ENCODE measurements around the gene NFATC4.

Gene NFATC4

DNA sequence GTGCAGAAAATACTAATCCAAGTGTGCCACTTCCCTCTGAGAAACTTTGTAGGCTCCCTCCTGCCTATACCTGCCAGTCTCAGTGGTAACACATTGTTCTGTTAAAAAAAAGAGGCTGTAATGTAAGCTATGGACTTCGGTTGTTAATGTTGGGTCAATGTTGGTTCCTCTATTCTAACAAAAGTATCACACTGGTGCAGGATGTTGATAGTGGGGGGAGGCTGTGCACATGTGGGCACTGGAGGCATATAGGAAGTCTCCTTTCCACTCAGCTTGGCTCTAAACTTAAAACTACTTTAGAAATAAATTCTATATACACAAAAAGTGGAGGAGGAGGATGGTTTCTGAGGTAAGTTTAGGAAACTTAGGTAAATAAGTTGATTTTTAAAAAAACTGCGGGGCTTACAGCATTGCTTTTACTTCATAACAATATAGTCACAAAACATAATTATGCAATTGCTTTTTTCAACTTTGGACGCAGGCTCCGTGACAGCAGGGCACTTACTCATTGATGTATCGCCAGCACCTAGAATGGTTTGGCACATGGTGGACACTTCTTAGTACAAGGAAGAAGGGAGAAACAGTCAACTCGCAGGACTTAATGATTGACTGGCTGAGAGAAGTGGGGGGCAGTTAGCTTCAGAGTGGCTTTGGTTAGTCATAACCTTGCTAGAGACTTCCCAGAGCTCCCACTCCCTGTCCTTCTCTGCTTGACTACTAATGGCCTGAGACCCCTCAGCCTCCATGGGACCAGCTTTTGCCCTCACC lies 22.9 kb downstream of the NFATC4 start:
- Histone ChIP-seq H3K9ac (ENCODE audit: low read length) (no peak overlapping the region), H3K4me1 (ENCODE audit: control insufficient read depth, insufficient read depth, low read length) (peaks cover 17% of the 10 kb centered on the region), H3K9me3 (ENCODE audit: control insufficient read depth, insufficient read depth, low read depth, low read length) (no peaks in the 10 kb centered on the region), H3K27me3 (ENCODE audit: control insufficient read depth, insufficient read depth, low read length) (0 out of 2 replicates have a peak, but pooled peaks cover 4% of the 10 kb centered on the region), H3K27ac (ENCODE audit: low read depth, low read length) (no peak overlapping the region), H3K36me3 (ENCODE audit: control insufficient read depth, insufficient read depth, low read length) (no peaks in the 10 kb centered on the region), H3K4me3 (ENCODE audit: low read depth, low read length) (no peak overlapping the region)

DNA sequence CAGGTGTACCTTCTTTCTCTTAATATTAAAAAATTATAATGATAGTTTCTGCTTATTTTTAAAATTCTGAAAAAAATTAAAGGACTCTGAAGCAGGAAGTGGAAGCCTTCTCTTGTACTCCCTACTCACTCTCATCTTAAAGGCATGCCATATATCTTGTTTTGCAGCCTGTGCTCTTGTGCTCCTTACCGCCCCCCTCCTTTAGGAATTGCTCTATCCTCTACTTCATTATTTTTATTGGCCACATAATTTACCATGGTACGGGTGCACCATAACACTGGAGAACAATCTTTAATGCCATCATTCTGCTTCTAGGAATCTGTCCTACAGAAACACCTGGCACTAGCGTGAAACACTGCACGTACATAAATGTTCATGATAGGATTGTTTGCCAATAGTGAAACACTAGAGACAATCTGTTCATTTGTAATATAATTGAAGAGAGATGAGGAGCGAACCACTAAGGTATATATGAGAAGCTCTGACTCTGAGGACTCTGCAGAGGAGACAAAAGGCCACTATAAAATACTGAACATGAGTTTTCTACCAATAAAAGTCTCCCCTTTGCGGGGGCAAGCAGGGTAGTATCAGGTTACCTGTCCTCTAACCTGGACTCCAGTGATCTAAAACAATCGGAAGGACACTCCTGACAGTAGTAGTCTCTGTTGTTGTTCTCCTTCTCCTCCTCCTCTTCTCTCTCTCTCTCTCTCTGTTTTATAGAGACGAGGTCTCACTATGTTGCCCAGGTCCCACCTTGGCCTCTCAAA lies 24.5 kb downstream of the NFATC4 start:
- H3K9ac ChIP-seq (ENCODE audit: low read length), result no peak overlapping the region
- H3K27me3 ChIP-seq (ENCODE audit: control insufficient read depth, insufficient read depth, low read length), result 0 out of 2 replicates have a peak, but pooled peaks cover 4% of the 10 kb centered on the region
- no peak overlapping the region for H3K27ac ChIP-seq (ENCODE audit: low read depth, low read length)
- no peaks in the 10 kb centered on the region for H3K9me3 ChIP-seq (ENCODE audit: control insufficient read depth, insufficient read depth, low read depth, low read length)
- peaks cover 20% of the 10 kb centered on the region for H3K4me1 ChIP-seq (ENCODE audit: control insufficient read depth, insufficient read depth, low read length)
- no peak overlapping the region for H3K4me3 ChIP-seq (ENCODE audit: low read depth, low read length)
- H3K36me3 ChIP-seq (ENCODE audit: control insufficient read depth, insufficient read depth, low read length), result no peaks in the 10 kb centered on the region

DNA sequence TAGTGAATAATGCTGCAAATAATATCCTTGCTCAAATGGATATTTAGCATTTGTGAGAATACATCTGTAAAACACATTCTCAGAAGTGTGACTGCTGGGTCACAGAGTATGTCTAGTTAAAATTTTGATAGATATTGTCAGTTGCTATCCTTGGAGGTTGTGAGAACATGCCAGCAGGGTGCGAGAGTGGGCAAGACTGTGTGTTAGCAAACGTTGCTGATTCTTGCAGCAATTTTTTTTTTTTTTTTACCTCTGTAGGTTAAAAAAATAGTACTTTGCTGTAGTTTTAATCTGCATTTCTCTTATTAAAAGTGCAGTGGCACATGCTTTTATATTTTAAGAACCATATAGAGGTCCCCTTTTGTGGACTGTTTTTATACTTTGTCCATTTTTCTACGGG lies 26.3 kb downstream of the NFATC4 start:
- Histone ChIP-seq H3K9me3 (ENCODE audit: control insufficient read depth, insufficient read depth, low read depth, low read length) (no peaks in the 10 kb centered on the region), H3K27me3 (ENCODE audit: control insufficient read depth, insufficient read depth, low read length) (no peaks in the 10 kb centered on the region), H3K4me3 (ENCODE audit: low read depth, low read length) (no peak overlapping the region), H3K36me3 (ENCODE audit: control insufficient read depth, insufficient read depth, low read length) (no peaks in the 10 kb centered on the region), H3K27ac (ENCODE audit: low read depth, low read length) (no peak overlapping the region), H3K9ac (ENCODE audit: low read length) (no peak overlapping the region), H3K4me1 (ENCODE audit: control insufficient read depth, insufficient read depth, low read length) (peaks cover 23% of the 10 kb centered on the region)

DNA sequence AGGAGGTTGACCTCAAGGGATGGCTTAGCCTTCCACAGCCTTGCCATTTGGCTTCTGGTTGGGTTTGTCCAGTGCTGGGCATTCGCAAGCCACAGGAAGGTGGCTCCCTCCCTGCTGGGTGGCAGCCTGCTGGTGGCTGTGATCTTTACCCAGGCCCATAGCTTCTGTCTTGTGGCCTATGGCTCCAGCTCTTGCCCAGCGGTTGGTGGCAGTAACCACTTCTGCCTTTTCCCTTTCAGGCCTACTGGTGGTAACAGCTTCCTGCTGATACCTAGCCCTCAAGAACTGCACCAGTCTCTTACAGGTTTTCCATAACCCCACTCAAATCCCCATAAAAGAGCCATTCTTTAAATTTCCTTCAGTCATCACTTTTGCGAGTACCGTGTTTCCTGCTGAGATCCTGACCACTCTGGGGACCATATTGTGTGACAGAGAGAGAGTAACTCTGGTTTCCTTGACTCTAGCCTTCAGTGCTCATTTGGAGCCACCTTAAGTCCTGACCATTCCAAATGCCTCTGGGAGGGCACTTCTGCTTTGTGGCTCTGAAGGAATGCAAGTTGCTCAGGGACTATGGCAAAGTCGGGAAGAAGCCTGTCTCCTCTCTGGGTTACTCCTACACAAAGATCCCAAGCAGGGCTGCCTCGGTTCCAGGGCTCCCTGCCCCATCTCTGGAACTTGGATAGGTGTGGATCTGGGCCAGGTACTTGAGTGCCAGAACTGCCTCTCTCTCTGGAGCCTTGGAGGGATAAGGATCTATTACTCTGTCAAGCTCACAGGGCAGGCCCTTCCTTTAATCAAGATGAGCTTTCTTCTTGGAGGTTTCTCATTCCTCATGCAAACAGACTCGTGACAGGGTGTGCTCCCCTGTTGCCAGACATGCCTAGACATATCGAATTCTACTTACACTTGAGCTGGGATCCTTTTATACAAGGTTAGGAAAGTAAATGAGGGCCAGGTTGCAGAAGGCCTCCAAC lies 27.9 kb downstream of the NFATC4 start:
- Histone ChIP-seq H3K27me3 (ENCODE audit: control insufficient read depth, insufficient read depth, low read length) (peaks cover 10% of the 10 kb centered on the region; the same call in 1 of the 2 replicates), H3K4me3 (ENCODE audit: low read depth, low read length) (no peak overlapping the region), H3K4me1 (ENCODE audit: control insufficient read depth, insufficient read depth, low read length) (peaks cover 33% of the 10 kb centered on the region), H3K27ac (ENCODE audit: low read depth, low read length) (no peak overlapping the region), H3K9me3 (ENCODE audit: control insufficient read depth, insufficient read depth, low read depth, low read length) (no peaks in the 10 kb centered on the region), H3K36me3 (ENCODE audit: control insufficient read depth, insufficient read depth, low read length) (no peaks in the 10 kb centered on the region), H3K9ac (ENCODE audit: low read length) (no peak overlapping the region)

DNA sequence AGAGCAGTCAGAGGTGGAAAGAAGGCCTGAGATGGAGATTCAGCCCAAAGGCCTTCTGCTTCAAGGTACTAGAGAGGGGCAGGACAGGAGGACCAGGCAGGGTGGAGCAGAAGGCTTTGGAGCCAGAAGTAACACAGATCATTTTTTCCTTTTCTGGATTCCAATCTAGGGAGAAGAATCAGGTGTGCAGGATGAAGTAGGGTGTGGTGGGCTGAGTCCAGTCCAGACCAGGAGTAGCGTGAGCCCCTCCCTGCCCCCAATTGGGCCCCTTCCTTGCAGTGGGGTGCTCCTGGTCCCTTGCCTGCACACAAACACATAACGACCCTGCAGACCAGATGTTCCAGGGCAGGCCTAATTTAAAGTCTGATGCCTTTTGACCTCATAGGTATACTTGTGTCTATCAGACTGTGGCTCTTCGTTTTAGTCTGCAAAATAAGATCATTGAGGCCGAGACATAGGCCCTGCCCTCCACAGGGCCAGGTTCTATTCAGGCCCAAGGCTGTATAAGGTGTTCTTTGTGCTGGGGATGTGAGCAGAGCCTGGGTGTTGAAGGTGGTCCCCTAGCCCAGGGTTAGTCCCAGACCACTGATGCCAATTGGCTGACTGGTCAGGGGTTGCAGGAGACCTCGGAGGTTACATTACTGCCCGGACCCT lies 29.8 kb downstream of the NFATC4 start:
- Histone ChIP-seq H3K9me3 (ENCODE audit: control insufficient read depth, insufficient read depth, low read depth, low read length) (no peaks in the 10 kb centered on the region), H3K27ac (ENCODE audit: low read depth, low read length) (no peak overlapping the region), H3K4me3 (ENCODE audit: low read depth, low read length) (peak overlapping the region; percentile 60; the same call in 1 of the 2 replicates), H3K4me1 (ENCODE audit: control insufficient read depth, insufficient read depth, low read length) (peaks cover 25% of the 10 kb centered on the region), H3K36me3 (ENCODE audit: control insufficient read depth, insufficient read depth, low read length) (no peaks in the 10 kb centered on the region), H3K9ac (ENCODE audit: low read length) (no peak overlapping the region), H3K27me3 (ENCODE audit: control insufficient read depth, insufficient read depth, low read length) (peaks cover 10% of the 10 kb centered on the region; the same call in 1 of the 2 replicates)

DNA sequence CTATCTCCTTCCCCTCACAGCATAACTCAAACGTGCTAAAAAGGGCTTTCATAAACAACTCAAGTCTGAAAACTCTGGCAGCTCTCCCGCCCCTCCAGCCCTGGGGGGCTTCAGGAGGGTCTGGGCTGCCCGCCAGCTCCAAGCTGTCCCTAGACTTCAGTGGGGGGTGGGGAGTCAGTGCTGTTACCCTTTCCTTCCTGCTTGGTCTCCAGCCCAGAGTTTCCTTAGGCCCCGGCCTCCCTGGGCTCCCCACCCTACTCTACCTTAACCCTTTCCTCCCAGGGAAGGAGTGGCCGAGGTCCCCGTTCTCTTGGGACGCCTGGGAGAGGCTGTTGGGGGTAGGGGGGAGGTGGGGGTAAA lies 30.3 kb downstream of the NFATC4 start:
- Histone ChIP-seq H3K9me3 (ENCODE audit: control insufficient read depth, insufficient read depth, low read depth, low read length) (no peaks in the 10 kb centered on the region), H3K36me3 (ENCODE audit: control insufficient read depth, insufficient read depth, low read length) (no peaks in the 10 kb centered on the region), H3K27me3 (ENCODE audit: control insufficient read depth, insufficient read depth, low read length) (peaks cover 10% of the 10 kb centered on the region; the same call in 1 of the 2 replicates), H3K27ac (ENCODE audit: low read depth, low read length) (no peak overlapping the region), H3K4me3 (ENCODE audit: low read depth, low read length) (peak overlapping the region; percentile 60), H3K9ac (ENCODE audit: low read length) (no peak overlapping the region), H3K4me1 (ENCODE audit: control insufficient read depth, insufficient read depth, low read length) (peaks cover 29% of the 10 kb centered on the region)

DNA sequence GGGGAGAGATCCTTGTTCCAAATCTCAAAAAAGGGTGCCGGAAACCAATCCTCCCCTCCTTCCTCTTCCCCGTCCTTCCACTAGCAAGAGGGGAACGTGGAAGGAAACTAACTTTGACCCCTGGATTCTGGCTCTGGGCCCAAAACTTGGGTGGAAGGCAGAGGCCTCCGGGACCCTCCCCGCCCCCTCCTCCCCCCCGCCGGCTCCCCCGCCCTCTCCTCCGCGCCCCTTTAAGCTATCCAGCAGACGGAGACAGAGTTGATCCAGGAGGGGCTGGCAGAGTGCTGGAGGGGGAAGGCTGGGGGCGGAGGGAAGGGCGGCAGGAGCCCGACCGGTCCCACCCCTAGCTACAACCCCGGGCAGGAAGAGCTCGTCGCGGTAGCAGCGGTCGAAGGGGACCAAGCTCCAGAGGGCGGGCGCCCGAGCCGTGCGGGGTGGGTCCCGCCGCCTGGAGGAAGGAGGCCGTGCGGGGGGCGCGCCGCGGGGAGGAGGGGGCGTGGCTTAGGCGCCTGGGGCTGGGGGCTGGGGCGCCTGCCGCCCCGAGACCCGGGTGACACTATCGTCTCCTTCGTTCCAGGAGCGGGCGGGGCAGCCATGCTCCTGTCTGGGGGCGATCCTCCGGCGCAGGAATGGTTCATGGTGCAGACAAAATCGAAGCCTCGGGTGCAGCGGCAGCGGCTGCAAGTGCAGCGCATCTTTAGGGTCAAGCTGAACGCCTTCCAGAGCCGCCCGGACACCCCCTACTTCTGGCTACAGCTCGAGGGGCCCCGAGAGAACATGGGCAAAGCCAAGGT lies 30.9 kb downstream of the NFATC4 start, which contains the start of gene NYNRIN:
Gene NYNRIN, plus strand, starts transcription at position 351 of the 794 bp plus-strand sequence. Its CDS starts 244 bp downstream, at position 595.
- Histone ChIP-seq H3K27me3 (ENCODE audit: control insufficient read depth, insufficient read depth, low read length) (peaks cover 10% of the 10 kb centered on the region; the same call in 1 of the 2 replicates), H3K9ac (ENCODE audit: low read length) (peak within 1 kb of the TSS; percentile 50), H3K4me3 (ENCODE audit: low read depth, low read length) (peak within 1 kb of the TSS; percentile 60), H3K9me3 (ENCODE audit: control insufficient read depth, insufficient read depth, low read depth, low read length) (no peaks in the 10 kb centered on the region), H3K27ac (ENCODE audit: low read depth, low read length) (no peak within 1 kb of the TSS), H3K36me3 (ENCODE audit: control insufficient read depth, insufficient read depth, low read length) (no peaks in the 10 kb centered on the region), H3K4me1 (ENCODE audit: control insufficient read depth, insufficient read depth, low read length) (peaks cover 33% of the 10 kb centered on the region)

DNA sequence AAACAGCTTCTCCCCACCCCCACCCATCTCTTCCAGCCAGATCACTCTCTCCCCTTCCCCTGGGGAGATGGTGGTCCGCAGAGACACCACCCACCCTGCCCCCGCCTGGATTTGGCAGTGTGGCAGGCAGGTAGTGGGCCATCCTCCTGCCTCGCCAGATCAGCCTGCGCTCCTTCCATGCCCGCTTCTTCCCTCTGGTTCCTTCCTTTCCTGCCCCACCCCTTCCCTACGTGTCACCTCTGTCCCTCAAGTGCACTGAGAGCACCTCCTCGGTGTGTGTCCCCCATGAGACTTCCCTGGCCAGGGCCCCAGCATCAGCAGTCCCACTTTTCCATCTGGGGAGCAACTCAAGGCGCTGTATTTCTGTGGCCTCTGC lies 31.5 kb downstream of the NFATC4 start:
- Histone ChIP-seq H3K4me3 (ENCODE audit: low read depth, low read length) (peak overlapping the region; percentile 60), H3K27ac (ENCODE audit: low read depth, low read length) (no peak overlapping the region), H3K9ac (ENCODE audit: low read length) (peak overlapping the region; percentile 50), H3K4me1 (ENCODE audit: control insufficient read depth, insufficient read depth, low read length) (peaks cover 33% of the 10 kb centered on the region), H3K27me3 (ENCODE audit: control insufficient read depth, insufficient read depth, low read length) (peaks cover 10% of the 10 kb centered on the region; the same call in 1 of the 2 replicates), H3K9me3 (ENCODE audit: control insufficient read depth, insufficient read depth, low read depth, low read length) (no peaks in the 10 kb centered on the region), H3K36me3 (ENCODE audit: control insufficient read depth, insufficient read depth, low read length) (no peaks in the 10 kb centered on the region)

DNA sequence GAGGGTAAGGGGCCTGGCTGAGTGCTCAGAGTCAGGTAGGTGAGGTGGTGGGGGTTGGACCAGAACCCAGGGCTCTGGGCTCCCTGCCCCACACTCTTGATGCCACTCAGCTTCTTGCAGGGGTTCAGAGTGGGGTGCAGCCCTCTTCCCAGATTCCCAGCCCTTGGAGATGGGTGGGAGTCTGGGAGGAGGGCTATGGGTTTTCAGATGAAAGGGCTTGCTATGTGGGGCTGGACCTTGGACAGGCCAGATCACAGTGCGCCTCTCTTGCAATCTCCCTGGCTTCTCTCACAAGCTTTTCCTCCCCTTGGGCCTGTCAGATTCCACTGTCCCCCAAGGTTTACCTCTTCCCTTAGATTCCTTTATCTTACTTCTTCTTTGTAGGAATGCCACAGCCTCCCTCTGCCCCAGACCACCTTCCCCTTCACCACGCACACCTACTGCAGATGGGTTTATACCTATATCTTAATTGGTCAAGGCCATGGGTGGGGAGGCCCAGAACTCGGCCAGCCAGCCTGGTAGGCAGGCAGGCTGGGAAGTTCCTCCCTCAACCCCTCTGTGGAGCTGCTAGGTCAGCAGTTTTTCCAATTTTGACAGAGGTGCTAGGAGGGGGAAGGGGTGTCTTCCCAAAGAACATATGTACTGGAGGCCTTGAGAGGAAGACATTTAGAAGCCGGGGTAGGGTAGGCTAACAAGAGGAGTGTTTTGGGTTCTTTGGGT lies 32.2 kb downstream of the NFATC4 start:
- H3K27ac ChIP-seq (ENCODE audit: low read depth, low read length), result no peak overlapping the region
- peaks cover 40% of the 10 kb centered on the region for H3K4me1 ChIP-seq (ENCODE audit: control insufficient read depth, insufficient read depth, low read length)
- peaks cover 10% of the 10 kb centered on the region; the same call in 1 of the 2 replicates for H3K27me3 ChIP-seq (ENCODE audit: control insufficient read depth, insufficient read depth, low read length)
- no peaks in the 10 kb centered on the region for H3K9me3 ChIP-seq (ENCODE audit: control insufficient read depth, insufficient read depth, low read depth, low read length)
- H3K4me3 ChIP-seq (ENCODE audit: low read depth, low read length), result peak overlapping the region; percentile 60
- no peaks in the 10 kb centered on the region for H3K36me3 ChIP-seq (ENCODE audit: control insufficient read depth, insufficient read depth, low read length)
- no peak overlapping the region for H3K9ac ChIP-seq (ENCODE audit: low read length)
